ENCODE measurements around the gene BYSL.

DNA sequence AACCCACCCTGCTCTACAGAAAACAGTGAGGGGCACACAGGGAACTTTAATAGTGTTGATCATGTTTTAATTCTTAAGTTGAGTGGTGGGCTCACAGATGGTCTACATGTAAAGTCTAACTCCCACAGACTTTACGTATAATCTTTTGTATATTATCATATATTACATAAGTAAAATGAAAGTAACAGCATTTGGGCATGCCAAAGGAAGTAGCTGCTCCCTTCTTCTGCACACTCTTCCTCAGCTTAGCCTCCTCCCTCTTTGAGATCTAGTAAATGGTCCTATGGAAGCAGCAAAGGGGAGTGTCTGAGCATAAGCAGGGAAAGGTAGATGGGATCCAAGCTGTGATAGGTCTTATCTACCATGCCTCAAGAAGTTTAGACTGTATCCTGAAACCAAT, 11.6 kb upstream of the BYSL start:
- TF ChIP-seq, protein P1, sequence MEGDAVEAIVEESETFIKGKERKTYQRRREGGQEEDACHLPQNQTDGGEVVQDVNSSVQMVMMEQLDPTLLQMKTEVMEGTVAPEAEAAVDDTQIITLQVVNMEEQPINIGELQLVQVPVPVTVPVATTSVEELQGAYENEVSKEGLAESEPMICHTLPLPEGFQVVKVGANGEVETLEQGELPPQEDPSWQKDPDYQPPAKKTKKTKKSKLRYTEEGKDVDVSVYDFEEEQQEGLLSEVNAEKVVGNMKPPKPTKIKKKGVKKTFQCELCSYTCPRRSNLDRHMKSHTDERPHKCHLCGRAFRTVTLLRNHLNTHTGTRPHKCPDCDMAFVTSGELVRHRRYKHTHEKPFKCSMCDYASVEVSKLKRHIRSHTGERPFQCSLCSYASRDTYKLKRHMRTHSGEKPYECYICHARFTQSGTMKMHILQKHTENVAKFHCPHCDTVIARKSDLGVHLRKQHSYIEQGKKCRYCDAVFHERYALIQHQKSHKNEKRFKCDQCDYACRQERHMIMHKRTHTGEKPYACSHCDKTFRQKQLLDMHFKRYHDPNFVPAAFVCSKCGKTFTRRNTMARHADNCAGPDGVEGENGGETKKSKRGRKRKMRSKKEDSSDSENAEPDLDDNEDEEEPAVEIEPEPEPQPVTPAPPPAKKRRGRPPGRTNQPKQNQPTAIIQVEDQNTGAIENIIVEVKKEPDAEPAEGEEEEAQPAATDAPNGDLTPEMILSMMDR (IDR thresholded peaks at IDR 0.05) = no peak
- TF ChIP-seq POLR2A (IDR thresholded peaks at IDR 0.05) = no peak
